Panc1 (cell line): ENCODE results near the gene PCGF5. TPM values are rescaled to one million over a fixed set of nuclear protein-coding genes. Genes with fewer than 3 reads are reported as not detected.
A peak's percentile ranks its signal among the peaks of the same experiment; 100 is the strongest.

Source experiments
- ATAC-seq: fragments of 200-7000 bp; cut with Tn5 transposase; 2 replicates; pipeline ENCODE4 v1.9.1; 2020; ENCODE audit warnings: mild to moderate bottlenecking, moderate library complexity
- Bru-seq: library from RNA; stranded (reverse); fragments of 400-500 nt; gene quantifications from one replicate; lab custom pipeline; 2021; lab: Mats Ljungman, UMichigan
- BruChase-seq, 2 experiments: library from RNA; stranded (reverse); fragments of 400-500 nt; gene quantifications; one replicate each; lab custom pipeline; 2021; lab: Mats Ljungman, UMichigan
- BruUV-seq: library from RNA; stranded (reverse); fragments of 400-500 nt; replicated peaks from 2 replicates; lab custom pipeline; 2021; lab: Mats Ljungman, UMichigan
- CTCF ChIA-PET: fragments of 300-600 bp; sonication (Branson Sonifier 250); formaldehyde crosslinking; loops from one replicate; lab custom pipeline; 2022; ENCODE audit warnings: antibody characterized with exemption; lab: Charles Lee
- POLR2A ChIA-PET: fragments of 300-600 bp; sonication (Branson Sonifier 250); formaldehyde crosslinking; loops from one replicate; lab custom pipeline; 2022; ENCODE audit warnings: antibody characterized with exemption; lab: Charles Lee
- DNase-seq: peaks from one replicate; pipeline ENCODE4 v3.0.0-alpha.2; 2010; ENCODE audit warnings: low read depth, low spot score
- H3K27ac ChIP-seq: 2 replicates; pipeline ENCODE4 v1.5.1; 2011; ENCODE audit warnings: mild to moderate bottlenecking, low read length, inconsistent platforms
- H3K27me3 ChIP-seq: fragments of 200-500 bp; sonication (Bioruptor generic); 2 replicates; pipeline ENCODE4 v1.6.0; 2014; ENCODE audit warnings: low read length, inconsistent platforms; ENCODE audit not compliant: control insufficient read depth, insufficient read depth
- H3K36me3 ChIP-seq: fragments of 200-500 bp; sonication (Bioruptor generic); 2 replicates; pipeline ENCODE4 v1.5.1; 2014; ENCODE audit warnings: inconsistent platforms, mild to moderate bottlenecking, low read length, moderate library complexity; ENCODE audit not compliant: control insufficient read depth, insufficient read depth
- H3K4me1 ChIP-seq: 2 replicates; pipeline ENCODE4 v1.5.1; 2011; ENCODE audit warnings: inconsistent platforms, mild to moderate bottlenecking, low read length, moderate library complexity; ENCODE audit not compliant: control insufficient read depth, insufficient read depth
- H3K4me3 ChIP-seq, 2 experiments: 2 replicates each; pipeline ENCODE4 v1.5.1; 2011 to 2012; ENCODE audit warnings: low read depth in 2 of 2, low read length in 2 of 2, mild to moderate bottlenecking in 2 of 2, inconsistent platforms in 1 of 2, moderate library complexity in 1 of 2
- H3K9me3 ChIP-seq: fragments of 200-500 bp; sonication (Bioruptor generic); 2 replicates; pipeline ENCODE4 v1.5.1; 2014; ENCODE audit warnings: low read depth, mild to moderate bottlenecking, inconsistent platforms, low read length, moderate library complexity; ENCODE audit not compliant: control insufficient read depth, insufficient read depth
- POLR2AphosphoS5 ChIP-seq: IDR thresholded peaks from 2 replicates; pipeline ENCODE4 v1.6.1; 2012; ENCODE audit warnings: mild to moderate bottlenecking, low read depth, low read length, moderate library complexity
- REST ChIP-seq, 2 experiments: IDR thresholded peaks; 2 replicates each; pipeline ENCODE4 v1.6.1; 2011 to 2012; ENCODE audit warnings: low read depth in 2 of 2, control low read depth in 1 of 2, low read length in 1 of 2, mild to moderate bottlenecking in 1 of 2, moderate library complexity in 1 of 2; ENCODE audit not compliant: insufficient read depth in 1 of 2
- SIN3A ChIP-seq: IDR thresholded peaks from 2 replicates; pipeline ENCODE4 v1.6.1; 2012; ENCODE audit warnings: low read depth, mild to moderate bottlenecking, low read length, moderate library complexity, borderline replicate concordance; ENCODE audit not compliant: insufficient read depth
- TCF7L2 ChIP-seq: IDR thresholded peaks from 2 replicates; pipeline ENCODE4 v1.6.1; 2011; ENCODE audit warnings: mild to moderate bottlenecking, low read depth, low read length, inconsistent platforms
- in situ Hi-C: cut with HindIII; loops from 2 replicates; pipeline ENCODE4 v1.10.0; 2016; ENCODE audit warnings: low sequenced_read_pairs, low pct_unique_long_range_greater_than_20kb
- intact Hi-C: fragments of 100-400 bp; cut with micrococcal nuclease; formaldehyde crosslinking; loops from one replicate; pipeline ENCODE4 v1.10.0; 2022; ENCODE audit not compliant: unreplicated experiment
- long read RNA-seq: library from polyadenylated mRNA; unstranded; transcript quantifications from one replicate; pipeline ENCODE4 v2.0.0, GENCODE V29; 2021; ENCODE audit not compliant: unreplicated experiment
- polyA plus RNA-seq: library from polyadenylated mRNA; unstranded; fragments of >200 nt; gene quantifications from one replicate; pipeline ENCODE4 v1.2.1, GENCODE V29; 2012; ENCODE audit warnings: missing spikeins; ENCODE audit not compliant: insufficient read length
- total RNA-seq: library from RNA; stranded (reverse); gene quantifications from one replicate; pipeline ENCODE4 v1.2.1, GENCODE V29; 2021; ENCODE audit not compliant: unreplicated experiment
- TF ChIP-seq, protein P1 (sequence below): fragments of 450-650 bp; IDR thresholded peaks from 2 replicates; pipeline ENCODE4 v1.5.1; 2017; ENCODE audit warnings: mild to moderate bottlenecking

Gene PCGF5
- 23.3 TPM for total RNA-seq
- polyA plus RNA-seq, result 14.6 TPM
- Bru-seq, nascent RNA, result percentile 50 among the genes with signal in this experiment
- percentile 55 among the genes with signal in this experiment for BruChase-seq, experiment 1, labeled RNA remaining after a 2-hour chase
- percentile 64 among the genes with signal in this experiment for BruChase-seq, experiment 2, labeled RNA remaining after a 6-hour chase
- long read RNA-seq, full-length matches to known transcripts, result 23 of 31 reads
- long read RNA-seq, partial matches to known transcripts, result 0 of 31 reads
- long read RNA-seq, other reads (novel, unspliced or antisense), result 8 of 31 reads

DNA sequence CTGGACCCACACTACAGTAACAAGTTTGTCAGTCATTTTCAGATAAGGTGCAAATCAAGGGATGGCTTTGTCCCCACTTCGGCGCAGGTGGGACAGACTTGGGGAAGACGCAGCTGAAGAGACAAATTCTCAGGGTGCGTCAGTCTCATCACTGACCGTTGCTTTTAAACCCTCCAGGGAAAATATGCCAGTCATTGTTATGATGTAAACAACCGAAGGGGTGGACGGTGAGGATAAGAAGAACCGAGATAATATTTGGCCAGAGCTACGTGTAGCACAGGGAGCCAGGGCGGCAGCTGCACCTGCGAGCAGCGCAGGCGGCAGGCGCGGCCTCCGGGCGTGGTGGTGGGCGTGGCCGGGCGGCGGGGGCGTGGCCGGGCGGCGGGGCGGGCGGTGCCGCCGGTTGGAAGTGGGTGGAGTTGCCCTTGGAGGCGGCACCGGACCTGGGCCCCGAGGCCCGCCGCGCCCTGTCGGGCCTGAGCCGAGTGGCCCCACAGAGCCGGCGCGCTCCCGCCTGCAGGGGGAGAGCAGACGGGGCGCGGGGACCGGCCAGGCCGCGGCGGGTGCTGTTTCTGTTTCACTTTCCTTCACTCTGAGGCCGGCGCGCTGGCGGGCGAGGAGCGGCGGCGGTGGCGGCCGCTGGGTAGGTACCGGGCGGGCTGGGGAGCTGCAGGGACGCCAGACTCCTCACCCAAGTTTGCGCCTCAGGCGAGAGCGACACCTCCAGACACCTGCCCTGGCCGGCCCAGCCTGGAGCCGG is at the start of gene PCGF5:
Gene PCGF5 (plus strand): TSS at position 470 of the 760 bp plus-strand sequence. CDS start 2,209 bp downstream, outside the sequence.
- ATAC-seq, result peak; percentile 100
- H3K4me1 ChIP-seq, result peaks cover 18% of the 10 kb centered on the region; the same call in 1 of the 2 replicates
- CTCF ChIA-PET, result interaction anchor here (0.7 kb wide), 1 partner anchor 1071 kb away, joined by 3 read pairs; the partner anchor contains the start of gene MARCHF5
- H3K9me3 ChIP-seq, result no peaks in the 10 kb centered on the region
- peak within 1 kb of the TSS; percentile 77 to 80 for H3K4me3 ChIP-seq
- no TSS peak for BruUV-seq
- intact Hi-C loops, result no loop called here
- no peaks in the 10 kb centered on the region; the same call in 1 of the 2 replicates for H3K36me3 ChIP-seq
- DNase-seq, result no peak
- POLR2A ChIA-PET, result interaction anchor here (0.7 kb wide), 1 partner anchor 23 kb away, joined by 14 read pairs; no protein-coding TSS in a partner anchor
- H3K27me3 ChIP-seq, result peaks cover 16% of the 10 kb centered on the region
- in situ Hi-C loops, result no loop called here
- H3K27ac ChIP-seq, result peak within 1 kb of the TSS; percentile 72
- TF ChIP-seq TCF7L2, result no peak
- TF ChIP-seq SIN3A, result peak; percentile 83; the same call in 1 of the 2 replicates
- TF ChIP-seq POLR2AphosphoS5, result 0 out of 2 replicates have a peak, but pooled peaks have one; percentile 51
- TF ChIP-seq, protein P1, sequence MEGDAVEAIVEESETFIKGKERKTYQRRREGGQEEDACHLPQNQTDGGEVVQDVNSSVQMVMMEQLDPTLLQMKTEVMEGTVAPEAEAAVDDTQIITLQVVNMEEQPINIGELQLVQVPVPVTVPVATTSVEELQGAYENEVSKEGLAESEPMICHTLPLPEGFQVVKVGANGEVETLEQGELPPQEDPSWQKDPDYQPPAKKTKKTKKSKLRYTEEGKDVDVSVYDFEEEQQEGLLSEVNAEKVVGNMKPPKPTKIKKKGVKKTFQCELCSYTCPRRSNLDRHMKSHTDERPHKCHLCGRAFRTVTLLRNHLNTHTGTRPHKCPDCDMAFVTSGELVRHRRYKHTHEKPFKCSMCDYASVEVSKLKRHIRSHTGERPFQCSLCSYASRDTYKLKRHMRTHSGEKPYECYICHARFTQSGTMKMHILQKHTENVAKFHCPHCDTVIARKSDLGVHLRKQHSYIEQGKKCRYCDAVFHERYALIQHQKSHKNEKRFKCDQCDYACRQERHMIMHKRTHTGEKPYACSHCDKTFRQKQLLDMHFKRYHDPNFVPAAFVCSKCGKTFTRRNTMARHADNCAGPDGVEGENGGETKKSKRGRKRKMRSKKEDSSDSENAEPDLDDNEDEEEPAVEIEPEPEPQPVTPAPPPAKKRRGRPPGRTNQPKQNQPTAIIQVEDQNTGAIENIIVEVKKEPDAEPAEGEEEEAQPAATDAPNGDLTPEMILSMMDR, result peak; percentile 30
- TF ChIP-seq REST (IDR thresholded peaks at IDR 0.05; ENCODE audit: insufficient read depth in 1 of 2, low read depth in 2 of 2, low read length in 1 of 2), result no peak

DNA sequence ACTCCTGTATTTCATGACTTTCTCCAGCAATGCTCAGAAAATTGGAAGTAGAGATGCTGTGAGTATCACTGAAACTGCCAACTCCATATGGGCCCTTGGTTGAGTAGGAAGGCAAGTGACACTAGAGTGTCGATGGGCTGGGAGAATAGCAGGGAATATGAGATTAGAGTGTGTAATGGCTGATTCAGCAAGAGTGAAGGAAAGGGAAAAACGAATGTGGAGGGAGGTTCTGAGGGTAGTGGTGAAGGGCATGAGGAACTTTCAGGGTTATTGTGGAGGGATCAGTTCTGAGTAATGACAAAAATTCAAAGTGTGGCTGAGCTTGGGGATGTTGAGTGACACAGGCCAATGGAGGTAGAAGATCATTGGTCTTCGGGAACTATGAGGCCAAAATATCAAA is 49.0 kb upstream of the PCGF5 start:
- ATAC-seq, result no peak
- H3K4me1 ChIP-seq, result no peaks in the 10 kb centered on the region
- no peak overlapping the region for H3K4me3 ChIP-seq
- in situ Hi-C loops, result no loop called here
- ChIA-PET POLR2A (no interaction called here), CTCF (no interaction called here)
- H3K27me3 ChIP-seq, result peaks cover 28% of the 10 kb centered on the region
- intact Hi-C loops, result no loop called here
- no peak for DNase-seq
- no peaks in the 10 kb centered on the region for H3K36me3 ChIP-seq
- BruUV-seq, result no TSS peak
- no peak overlapping the region for H3K27ac ChIP-seq
- no peak for TF ChIP-seq REST (IDR thresholded peaks at IDR 0.05; ENCODE audit: insufficient read depth in 1 of 2, low read depth in 2 of 2, low read length in 1 of 2)
- TF ChIP-seq, protein P1, result no peak
- no peak for TF ChIP-seq TCF7L2
- TF ChIP-seq SIN3A, result no peak
- TF ChIP-seq POLR2AphosphoS5, result no peak
- no peaks in the 10 kb centered on the region for H3K9me3 ChIP-seq
